HepG2 (cell line): ENCODE data around the gene HAO2.

ENCODE experiments used
- BRCA1 ChIP-seq: sonication (generic); formaldehyde crosslinking; IDR thresholded peaks from 2 replicates; pipeline ENCODE4 v1.4.0; 2020; ENCODE audit warnings: missing genetic modification reagents
- GTF2F1 ChIP-seq: fragments of 150-350 bp; IDR thresholded peaks from 2 replicates; pipeline ENCODE4 v1.6.1; 2014; ENCODE audit warnings: low read length
- JUND ChIP-seq: sonication (generic); formaldehyde crosslinking; IDR thresholded peaks from 2 replicates; pipeline ENCODE4 v1.8.0; 2022; ENCODE audit warnings: mild to moderate bottlenecking, missing genetic modification reagents
- KDM1A ChIP-seq: IDR thresholded peaks from 2 replicates; pipeline ENCODE4 v1.6.1; 2016; ENCODE audit warnings: missing compliant biosample characterization
- TF ChIP-seq, protein P1 (sequence below): sonication (generic); formaldehyde crosslinking; IDR thresholded peaks from 2 replicates; pipeline ENCODE4 v1.5.0; 2020; ENCODE audit warnings: mild to moderate bottlenecking, missing genetic modification reagents, moderate library complexity

GRCh38 chr1:119420638-119421037 is 52.1 kb downstream of the HAO2 start:
- TF ChIP-seq GTF2F1 (no peak), JUND (CRISPR knock-in tag) (no peak), BRCA1 (CRISPR knock-in tag) (no peak), KDM1A (CRISPR knock-in tag) (no peak)
- TF ChIP-seq, protein P1, sequence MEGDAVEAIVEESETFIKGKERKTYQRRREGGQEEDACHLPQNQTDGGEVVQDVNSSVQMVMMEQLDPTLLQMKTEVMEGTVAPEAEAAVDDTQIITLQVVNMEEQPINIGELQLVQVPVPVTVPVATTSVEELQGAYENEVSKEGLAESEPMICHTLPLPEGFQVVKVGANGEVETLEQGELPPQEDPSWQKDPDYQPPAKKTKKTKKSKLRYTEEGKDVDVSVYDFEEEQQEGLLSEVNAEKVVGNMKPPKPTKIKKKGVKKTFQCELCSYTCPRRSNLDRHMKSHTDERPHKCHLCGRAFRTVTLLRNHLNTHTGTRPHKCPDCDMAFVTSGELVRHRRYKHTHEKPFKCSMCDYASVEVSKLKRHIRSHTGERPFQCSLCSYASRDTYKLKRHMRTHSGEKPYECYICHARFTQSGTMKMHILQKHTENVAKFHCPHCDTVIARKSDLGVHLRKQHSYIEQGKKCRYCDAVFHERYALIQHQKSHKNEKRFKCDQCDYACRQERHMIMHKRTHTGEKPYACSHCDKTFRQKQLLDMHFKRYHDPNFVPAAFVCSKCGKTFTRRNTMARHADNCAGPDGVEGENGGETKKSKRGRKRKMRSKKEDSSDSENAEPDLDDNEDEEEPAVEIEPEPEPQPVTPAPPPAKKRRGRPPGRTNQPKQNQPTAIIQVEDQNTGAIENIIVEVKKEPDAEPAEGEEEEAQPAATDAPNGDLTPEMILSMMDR (CRISPR knock-in tag), result no peak
